ENCODE measurements around the gene SCGN.

Gene SCGN

GRCh38 chr6:25649611-25650010, 2.4 kb upstream of the SCGN start:
- H3K36me3 ChIP-seq = no peaks in the 10 kb centered on the region
- TF ChIP-seq Cebpa-rat (IDR thresholded peaks at IDR 0.05) = no peak
- H3K27me3 ChIP-seq = no peaks in the 10 kb centered on the region
- no peak overlapping the region for H3K27ac ChIP-seq
- H4K20me1 ChIP-seq = no peaks in the 10 kb centered on the region; a peak in 1 of 22 replicates
- H3K4me2 ChIP-seq = no peak overlapping the region
- H3K9me3 ChIP-seq (replicated peaks in 1 of 11) = no peaks in the 10 kb centered on the region
- H3K4me3 ChIP-seq = no peak overlapping the region
- no peak overlapping the region for H3K9ac ChIP-seq
- H3K4me1 ChIP-seq = peaks cover 0 to 6% (median 0%) of the 10 kb centered on the region in 10 experiments; a peak in 1 of 20 replicates

- no peak overlapping the region for H3K27ac ChIP-seq
- no peaks in the 10 kb centered on the region for H3K27me3 ChIP-seq
- no peaks in the 10 kb centered on the region for H3K9me3 ChIP-seq (replicated peaks in 1 of 11)
- TF ChIP-seq Cebpa-rat (IDR thresholded peaks at IDR 0.05) = no peak
- no peak overlapping the region for H3K4me2 ChIP-seq
- H3K9ac ChIP-seq = no peak overlapping the region
- H3K4me1 ChIP-seq = peaks cover 0 to 29% (median 0%) of the 10 kb centered on the region in 10 experiments; a peak in 4 of 20 replicates
- H4K20me1 ChIP-seq = no peaks in the 10 kb centered on the region; a peak in 2 of 22 replicates
- no peaks in the 10 kb centered on the region for H3K36me3 ChIP-seq
- H3K4me3 ChIP-seq = no peak overlapping the region
Observed at GRCh38 chr6:25655723-25656122, 3.7 kb downstream of the SCGN start.

GRCh38 chr6:25659633-25660368, 7.8 kb downstream of the SCGN start:
- H3K9ac ChIP-seq = no peak overlapping the region
- H4K20me1 ChIP-seq = no peaks in the 10 kb centered on the region; a peak in 1 of 22 replicates
- H3K4me3 ChIP-seq = no peak overlapping the region
- H3K27me3 ChIP-seq = no peaks in the 10 kb centered on the region
- H3K27ac ChIP-seq = no peak overlapping the region
- TF ChIP-seq Cebpa-rat (IDR thresholded peaks at IDR 0.05) = no peak
- H3K4me2 ChIP-seq = peak overlapping the region in 1 of 11 experiments; percentile 40; a peak in 2 of 22 replicates
- H3K4me1 ChIP-seq = peaks cover 0 to 29% (median 0%) of the 10 kb centered on the region in 10 experiments; a peak in 4 of 20 replicates
- H3K9me3 ChIP-seq (replicated peaks in 1 of 11) = no peaks in the 10 kb centered on the region
- no peaks in the 10 kb centered on the region for H3K36me3 ChIP-seq

DNA sequence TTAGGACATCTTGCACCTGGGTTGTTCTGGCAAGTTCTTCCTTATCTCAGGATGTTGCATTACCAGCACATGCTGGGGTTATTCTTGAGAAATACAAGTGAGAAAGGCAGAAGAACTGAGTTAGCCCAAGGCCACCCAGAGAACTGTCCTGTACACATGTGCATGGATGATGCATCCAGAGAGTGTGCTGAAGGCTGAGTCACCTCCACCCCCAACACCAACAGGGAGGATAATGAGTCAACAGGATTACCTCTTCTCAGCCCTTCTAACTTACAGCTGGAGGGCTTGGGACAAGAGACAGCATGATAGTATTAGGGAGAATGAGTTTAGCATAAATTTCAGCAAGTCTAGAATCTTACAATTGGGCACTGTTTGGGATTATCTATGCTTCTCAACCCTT, 8.5 kb downstream of the SCGN start:
- Histone ChIP-seq H3K27me3 (no peaks in the 10 kb centered on the region), H3K4me2 (peak overlapping the region in 2 of 11 experiments; percentile 23 to 40; a peak in 2 of 22 replicates), H3K36me3 (no peaks in the 10 kb centered on the region), H3K4me1 (peaks cover 0 to 29% (median 0%) of the 10 kb centered on the region in 10 experiments; a peak in 4 of 20 replicates), H3K27ac (no peak overlapping the region), H3K9ac (no peak overlapping the region), H3K9me3 (replicated peaks in 1 of 11) (no peaks in the 10 kb centered on the region), H4K20me1 (no peaks in the 10 kb centered on the region; a peak in 1 of 22 replicates), H3K4me3 (no peak overlapping the region)
- no peak for TF ChIP-seq Cebpa-rat (IDR thresholded peaks at IDR 0.05)

- Histone ChIP-seq H3K4me2 (no peak overlapping the region), H3K27ac (no peak overlapping the region), H3K36me3 (no peaks in the 10 kb centered on the region), H4K20me1 (no peaks in the 10 kb centered on the region; a peak in 1 of 22 replicates), H3K27me3 (no peaks in the 10 kb centered on the region), H3K4me1 (peaks cover 0 to 29% (median 0%) of the 10 kb centered on the region in 10 experiments; a peak in 4 of 20 replicates), H3K4me3 (no peak overlapping the region), H3K9me3 (replicated peaks in 1 of 11) (no peaks in the 10 kb centered on the region), H3K9ac (no peak overlapping the region)
- no peak for TF ChIP-seq Cebpa-rat (IDR thresholded peaks at IDR 0.05)
Observed at GRCh38 chr6:25661129-25661779, 9.2 kb downstream of the SCGN start.

DNA sequence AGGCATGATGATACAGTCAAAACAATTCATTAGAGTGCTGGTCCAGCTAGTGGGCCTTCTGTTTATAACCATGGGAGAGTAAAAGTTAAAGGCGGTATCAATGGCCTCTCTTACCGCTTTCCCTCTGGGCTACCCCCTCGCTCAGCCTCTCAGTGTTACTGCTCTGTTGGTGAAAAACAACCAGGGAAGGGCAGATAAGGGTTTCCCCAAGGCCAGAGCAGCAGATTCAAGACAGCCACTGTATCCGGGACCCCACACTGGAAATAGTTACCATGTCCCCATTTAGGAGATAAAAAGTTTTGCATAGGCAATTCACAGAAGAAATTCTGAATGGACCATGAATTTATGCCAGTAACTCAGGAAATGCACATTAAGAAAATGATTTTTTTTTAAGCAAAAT, 13.4 kb downstream of the SCGN start:
- Histone ChIP-seq H3K9me3 (replicated peaks in 1 of 11) (no peaks in the 10 kb centered on the region), H3K27ac (no peak overlapping the region), H4K20me1 (no peaks in the 10 kb centered on the region), H3K9ac (no peak overlapping the region), H3K4me3 (no peak overlapping the region), H3K4me1 (peaks cover 0 to 3% (median 0%) of the 10 kb centered on the region in 10 experiments; a peak in 4 of 20 replicates), H3K36me3 (no peaks in the 10 kb centered on the region), H3K4me2 (no peak overlapping the region), H3K27me3 (no peaks in the 10 kb centered on the region)
- no peak for TF ChIP-seq Cebpa-rat (IDR thresholded peaks at IDR 0.05)

DNA sequence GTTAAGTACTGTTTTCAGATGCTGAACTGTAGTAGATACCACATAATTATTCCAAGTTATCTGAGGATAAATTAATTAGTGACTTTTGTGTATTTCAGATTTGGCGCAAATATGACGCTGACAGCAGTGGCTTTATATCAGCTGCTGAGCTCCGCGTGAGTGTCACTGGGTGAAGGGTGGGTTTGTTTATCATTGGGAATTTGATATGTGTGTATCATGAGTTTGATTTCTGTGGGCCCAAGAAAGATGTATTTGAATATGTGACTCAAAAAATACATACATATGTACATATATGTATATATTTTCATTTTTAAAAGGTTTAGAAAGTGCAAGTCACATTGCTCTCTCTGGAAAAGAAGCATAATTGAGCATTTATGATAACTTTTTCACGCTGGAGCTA, 17.4 kb downstream of the SCGN start:
- Histone ChIP-seq H3K4me2 (no peak overlapping the region), H3K36me3 (no peaks in the 10 kb centered on the region), H3K27ac (no peak overlapping the region), H4K20me1 (no peaks in the 10 kb centered on the region), H3K4me1 (no peaks in the 10 kb centered on the region), H3K27me3 (no peaks in the 10 kb centered on the region), H3K4me3 (no peak overlapping the region), H3K9ac (no peak overlapping the region), H3K9me3 (replicated peaks in 1 of 11) (no peaks in the 10 kb centered on the region)
- no peak for TF ChIP-seq Cebpa-rat (IDR thresholded peaks at IDR 0.05)

DNA sequence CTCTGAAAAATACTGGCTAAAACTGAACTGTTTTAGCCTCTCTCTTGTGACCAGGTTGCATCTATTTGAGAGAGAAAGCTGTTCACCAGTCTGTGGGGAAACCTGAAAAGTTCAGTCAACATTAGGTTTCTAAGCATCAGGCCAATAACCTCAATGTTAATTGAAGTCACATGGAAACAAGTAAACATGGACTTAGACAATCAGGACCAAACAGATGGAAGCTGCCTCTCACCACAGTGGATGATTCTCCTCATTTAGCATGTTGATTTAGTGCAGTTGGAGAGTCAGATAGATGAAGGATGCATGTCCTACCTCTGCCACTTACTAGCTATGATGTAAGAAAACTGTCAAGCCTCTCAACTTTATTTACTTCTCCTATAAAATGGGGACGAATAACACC, 18.2 kb downstream of the SCGN start:
- H3K4me3 ChIP-seq = no peak overlapping the region
- no peak overlapping the region for H3K4me2 ChIP-seq
- no peak overlapping the region for H3K9ac ChIP-seq
- H3K4me1 ChIP-seq = no peaks in the 10 kb centered on the region
- H3K27ac ChIP-seq = no peak overlapping the region
- no peak for TF ChIP-seq Cebpa-rat (IDR thresholded peaks at IDR 0.05)
- H3K9me3 ChIP-seq (replicated peaks in 1 of 11) = no peaks in the 10 kb centered on the region
- H4K20me1 ChIP-seq = no peaks in the 10 kb centered on the region
- no peaks in the 10 kb centered on the region for H3K36me3 ChIP-seq
- H3K27me3 ChIP-seq = no peaks in the 10 kb centered on the region

DNA sequence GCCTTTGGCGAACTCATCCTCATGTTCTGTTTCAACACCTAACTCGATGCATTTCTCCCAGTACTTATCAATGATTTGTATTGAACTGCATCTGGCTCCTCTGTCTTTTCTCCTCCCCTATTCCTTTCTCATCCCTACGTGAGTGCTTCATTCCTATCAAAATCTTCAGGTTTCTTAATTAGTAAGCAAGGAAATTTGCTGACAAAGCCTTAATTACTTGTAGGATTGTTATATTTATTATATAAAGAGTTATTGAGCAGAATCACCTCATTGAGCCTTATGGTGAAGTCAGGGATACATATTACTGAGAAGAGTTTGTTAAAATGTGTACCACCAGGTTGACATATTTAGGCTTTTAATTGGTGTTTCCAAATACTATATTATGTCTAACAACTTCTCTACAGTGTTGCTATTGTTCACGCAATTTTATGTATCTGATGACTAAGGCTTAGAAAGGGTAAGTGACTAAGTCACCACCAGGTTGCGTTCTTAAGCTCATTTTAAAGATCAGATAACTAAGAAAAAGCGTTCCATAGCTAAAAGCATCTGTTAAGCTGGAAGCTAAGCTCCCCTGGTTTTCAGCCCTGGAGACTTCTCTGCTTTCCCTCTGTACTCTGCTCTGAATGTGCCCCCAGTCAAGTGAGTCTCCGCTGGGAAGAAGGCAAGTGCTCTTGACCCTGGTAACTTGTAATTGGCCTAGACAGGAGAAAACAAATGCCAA, 18.9 kb downstream of the SCGN start:
- no peak for TF ChIP-seq Cebpa-rat (IDR thresholded peaks at IDR 0.05)
- Histone ChIP-seq H3K27me3 (no peaks in the 10 kb centered on the region), H3K9me3 (replicated peaks in 1 of 11) (no peaks in the 10 kb centered on the region), H3K4me1 (no peaks in the 10 kb centered on the region), H3K27ac (no peak overlapping the region), H4K20me1 (no peaks in the 10 kb centered on the region), H3K36me3 (no peaks in the 10 kb centered on the region), H3K9ac (no peak overlapping the region), H3K4me3 (no peak overlapping the region), H3K4me2 (no peak overlapping the region)
